NCI-H2227 (cell line): ENCODE measurements around the gene SHTN1.

Source experiments
- DNase-seq: peaks from one replicate; lab custom pipeline; 2025; ENCODE audit not compliant: unreplicated experiment; lab: John Stamatoyannopoulos, UW

The SHTN1 gene

DNA sequence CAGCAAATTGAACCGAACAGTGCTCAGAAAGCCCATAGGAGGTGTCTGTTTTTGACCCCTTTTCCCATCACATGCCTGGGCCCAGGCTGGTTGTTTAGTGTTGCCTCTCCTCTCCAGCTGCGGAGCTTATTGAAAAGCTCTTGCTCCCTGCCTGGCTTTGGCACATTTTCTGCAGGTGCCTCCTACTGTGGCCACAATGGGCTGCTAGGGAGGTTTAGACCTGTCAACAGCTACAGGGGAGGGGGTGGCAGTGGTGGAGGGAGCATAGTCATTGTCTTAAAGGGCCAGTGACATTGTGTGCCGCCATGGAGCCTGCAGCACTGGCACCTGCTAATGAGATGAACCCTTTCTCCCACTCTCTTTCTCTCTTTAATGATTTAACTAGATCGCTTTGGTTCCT is 168.9 kb downstream of the SHTN1 start:
- DNase-seq, result peak; percentile 89

DNA sequence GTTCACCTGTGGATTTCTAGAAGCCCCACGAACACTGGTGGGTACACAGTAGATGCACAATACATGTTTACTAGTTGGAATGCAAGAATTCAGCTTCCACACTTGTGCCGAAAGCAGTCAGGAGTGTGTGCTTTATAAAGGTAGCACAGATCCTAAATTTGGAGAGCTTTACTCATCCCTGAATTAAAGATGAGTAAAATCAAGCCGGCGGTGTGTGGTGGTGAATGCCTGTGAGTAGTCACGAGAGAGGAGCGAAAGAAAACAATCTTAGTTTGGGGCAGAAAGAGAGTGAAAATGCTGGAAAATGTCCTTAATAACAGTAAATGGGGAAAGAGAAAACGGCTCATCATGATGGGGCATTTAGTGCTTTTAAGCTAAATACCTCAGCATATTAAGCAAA is 169.3 kb downstream of the SHTN1 start:
- DNase-seq, result no peak

DNA sequence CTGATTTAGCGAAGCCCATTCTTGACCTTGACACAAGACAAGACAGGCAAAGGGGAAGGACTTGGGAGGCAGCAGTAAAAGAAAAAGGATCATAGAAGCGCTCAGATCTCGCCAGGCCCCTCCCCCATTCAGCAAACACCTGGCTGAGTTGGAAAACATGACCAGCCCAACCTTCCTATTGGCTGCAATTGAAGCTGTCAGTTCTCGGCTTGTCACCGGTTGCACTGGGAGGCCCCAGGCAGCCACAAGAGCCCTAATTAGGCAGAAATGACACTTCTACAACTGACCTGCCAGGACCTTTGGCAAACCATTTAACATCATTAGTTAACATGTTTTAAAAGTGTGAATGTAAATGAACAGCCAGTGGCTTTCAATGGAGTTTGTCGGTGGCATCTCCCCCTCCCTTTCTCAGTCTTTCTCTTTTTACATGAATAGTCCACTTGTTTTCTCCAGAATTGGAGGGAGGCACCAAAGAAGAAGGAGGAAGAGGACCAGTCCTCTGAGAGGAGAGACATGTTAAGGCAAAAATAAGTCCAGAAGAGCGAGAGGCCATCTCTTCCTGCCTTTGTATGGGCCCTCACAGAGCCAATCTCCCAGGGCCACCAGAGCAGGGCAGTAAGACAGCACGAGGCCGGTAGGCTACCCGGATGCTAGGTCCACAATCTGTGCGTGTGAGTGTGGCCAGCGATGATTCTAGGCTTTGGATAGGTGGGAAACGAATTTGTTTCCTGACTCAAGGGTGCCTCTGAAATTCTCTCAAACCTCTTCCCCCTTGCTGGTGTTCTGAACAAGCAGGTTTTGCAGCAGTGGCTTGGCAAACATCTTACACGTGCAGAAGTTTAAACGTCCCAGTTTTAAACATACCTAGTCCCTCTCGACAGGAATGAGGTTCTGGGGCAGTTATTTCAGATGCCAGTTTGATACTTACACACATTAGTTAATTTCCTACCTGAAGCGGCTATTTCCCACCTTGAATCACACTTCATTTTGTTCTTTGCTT is 170.7 kb downstream of the SHTN1 start:
- DNase-seq, result peak; percentile 69

DNA sequence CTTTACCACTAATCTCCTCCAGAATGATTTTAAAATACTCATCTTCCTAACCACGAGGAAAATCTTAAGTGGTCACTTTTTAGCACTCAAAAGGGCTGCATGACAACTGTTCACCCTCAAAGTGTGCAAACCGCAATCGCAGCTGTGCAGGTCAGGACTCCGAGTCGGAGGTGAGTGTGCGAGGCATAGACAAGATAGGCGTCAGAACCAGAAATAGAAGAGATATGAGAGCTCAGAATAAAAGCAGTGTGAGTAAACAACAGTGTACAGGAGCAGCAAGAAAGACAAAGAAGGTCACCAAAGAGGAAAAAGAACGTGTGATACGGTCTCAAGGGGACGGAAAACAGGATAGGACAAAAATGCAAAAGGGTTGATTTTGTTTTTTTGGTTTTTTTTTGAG is 173.2 kb downstream of the SHTN1 start:
- DNase-seq, result no peak
